ENCODE results near the gene ALG12.
A peak's percentile ranks its signal among the peaks of the same experiment; 100 is the strongest.

Gene ALG12

GRCh38 chr22:49901457-49901856 is 16.8 kb downstream of the ALG12 start:
- DNase-seq: peak in 1 of 10 donors; percentile 14
- intact Hi-C loops (cut with DNase I): no loop called here

- peak in 3 of 10 donors; percentile 76 to 82 (median 82) for DNase-seq
- intact Hi-C loops (cut with DNase I): no loop called here
Measured at GRCh38 chr22:49900441-49901230, 17.6 kb downstream of the ALG12 start.

GRCh38 chr22:49899530-49899929 is 18.7 kb downstream of the ALG12 start:
- intact Hi-C loops (cut with DNase I): no loop called here

GRCh38 chr22:49897015-49897684 is 21.1 kb downstream of the ALG12 start:
- intact Hi-C loops (cut with DNase I): no loop called here
- no peak for DNase-seq

More at GRCh38 chr22:49899530-49899929, 18.7 kb downstream of the ALG12 start:
- DNase-seq: peak in 1 of 10 donors; percentile 22

- intact Hi-C loops (cut with DNase I): no loop called here
Measured at GRCh38 chr22:49896201-49896600, 22.0 kb downstream of the ALG12 start.

GRCh38 chr22:49894322-49895054 is 23.8 kb downstream of the ALG12 start:
- peak in 2 of 10 donors; percentile 45 to 65 for DNase-seq
- intact Hi-C loops (cut with DNase I): no loop called here

More at GRCh38 chr22:49896201-49896600, 22.0 kb downstream of the ALG12 start:
- peak in 2 of 10 donors; percentile 33 to 65 for DNase-seq

- no peak for DNase-seq
- intact Hi-C loops (cut with DNase I): no loop called here
Measured at GRCh38 chr22:49893025-49893424, 25.2 kb downstream of the ALG12 start.

GRCh38 chr22:49892226-49892899 is 25.9 kb downstream of the ALG12 start:
- DNase-seq: peak in 7 of 10 donors; percentile 42 to 94 (median 54)
- intact Hi-C loops (cut with DNase I): no loop called here

GRCh38 chr22:49889071-49889470 is 29.2 kb downstream of the ALG12 start:
- intact Hi-C loops (cut with DNase I): no loop called here
- DNase-seq: peak in 1 of 10 donors; percentile 65

- intact Hi-C loops (cut with DNase I): no loop called here
- no peak for DNase-seq
Measured at GRCh38 chr22:49887702-49888101, 30.5 kb downstream of the ALG12 start.

- DNase-seq: no peak
- intact Hi-C loops (cut with DNase I): no loop called here
Measured at GRCh38 chr22:49887064-49887451, 31.2 kb downstream of the ALG12 start.

GRCh38 chr22:49886346-49887063 is 31.7 kb downstream of the ALG12 start:
- DNase-seq: peak in 1 of 10 donors; percentile 73
- intact Hi-C loops (cut with DNase I): no loop called here

- intact Hi-C loops (cut with DNase I): no loop called here
- DNase-seq: no peak
Measured at GRCh38 chr22:49885881-49886280, 32.4 kb downstream of the ALG12 start.

- DNase-seq: no peak
- intact Hi-C loops (cut with DNase I): no loop called here
Measured at GRCh38 chr22:49885281-49885680, 33.0 kb downstream of the ALG12 start.

- no peak for DNase-seq
Measured at GRCh38 chr22:49884503-49885260, 33.6 kb downstream of the ALG12 start.

GRCh38 chr22:49884075-49884474 is 34.2 kb downstream of the ALG12 start:
- DNase-seq: no peak
- intact Hi-C loops (cut with DNase I): no loop called here

More at GRCh38 chr22:49884503-49885260, 33.6 kb downstream of the ALG12 start:
- intact Hi-C loops (cut with DNase I): no loop called here

- no peak for DNase-seq
- intact Hi-C loops (cut with DNase I): no loop called here
Measured at GRCh38 chr22:49883294-49883640, 35.0 kb downstream of the ALG12 start.

GRCh38 chr22:49882519-49883293 is 35.5 kb downstream of the ALG12 start:
- intact Hi-C loops (cut with DNase I): no loop called here
- DNase-seq: peak in 4 of 10 donors; percentile 17 to 88 (median 54)

Measured in posterior cingulate gyrus (tissue), 11 donors.